ENCODE results near the gene SLC6A19. TPM values are rescaled to one million over a fixed set of nuclear protein-coding genes. Genes with fewer than 3 reads are reported as not detected.

SLC6A19 gene
- total and polyA plus RNA-seq, 2 of the 4 experiments (the other 2 are of a cell fraction): not detected

DNA sequence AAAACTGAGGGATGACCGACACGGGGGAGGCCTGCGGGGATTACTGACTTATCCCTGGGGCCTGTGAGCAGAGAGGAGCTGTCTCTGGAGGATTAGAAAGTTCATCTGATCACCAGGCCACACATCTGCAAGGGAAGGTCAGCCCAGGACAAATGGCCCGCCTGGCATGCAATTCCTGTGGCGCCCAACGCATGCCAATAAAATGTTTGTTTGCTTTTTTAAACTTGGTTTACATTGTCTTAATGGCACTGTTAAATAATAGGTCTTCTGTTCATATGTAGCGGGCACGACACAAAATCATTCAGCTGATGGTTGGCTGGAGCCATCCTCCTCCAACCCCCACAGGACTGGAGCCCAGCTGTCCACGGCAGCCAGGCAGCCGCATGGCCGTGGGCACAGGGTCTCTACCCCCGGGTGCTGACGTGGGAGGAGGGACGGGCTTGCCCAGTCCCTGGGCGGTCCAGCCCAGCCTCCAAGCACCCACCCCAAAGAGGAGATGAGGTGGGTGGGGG, 48.6 kb upstream of the SLC6A19 start:
- POLR2A ChIA-PET (ENCODE audit: unreplicated experiment): no interaction called here
- H3K79me1 ChIP-seq (ENCODE audit: low read depth in 1 of 2, low read length in 2 of 2): no peaks in the 10 kb centered on the region
- no peak overlapping the region for H4K91ac ChIP-seq (ENCODE audit: insufficient read depth, low read depth, low read length)
- in situ Hi-C loops (cut with MboI; ENCODE audit: low sequenced_read_pairs) (no loop called here), dilution Hi-C loops (cut with HindIII; ENCODE audit: low sequenced_read_pairs, unreplicated experiment) (no loop called here), intact Hi-C loops (cut with micrococcal nuclease) (no loop called here)
- WGBS, 2 experiments (ENCODE audit: extremely low coverage in 2 of 2, insufficient read length in 1 of 2): 0% methylated on average over 1 of the region's 15 CpGs; no CpG with 5 or more reads in 1 of the 2 experiments
- H3K14ac ChIP-seq (replicated peaks; ENCODE audit: low read depth, low read length): no peak overlapping the region
- H3K9me1 ChIP-seq (ENCODE audit: insufficient read depth, low read length): no peaks in the 10 kb centered on the region; the same call in 1 of the 2 replicates
- H3K27ac ChIP-seq (ENCODE audit: insufficient read depth, low read length): no peak overlapping the region
- no peak overlapping the region for H2AK9ac ChIP-seq (replicated peaks; ENCODE audit: low read depth, low read length, poor library complexity)
- H3K27me3 ChIP-seq (ENCODE audit: control insufficient read depth, insufficient read depth, low read length): peaks cover 63% of the 10 kb centered on the region
- no peak for DNase-seq
- CTCF ChIA-PET: no interaction called here
- H4K5ac ChIP-seq (ENCODE audit: low read depth, low read length): no peak overlapping the region
- H2BK20ac ChIP-seq (ENCODE audit: low read depth, low read length): no peak overlapping the region
- no peak overlapping the region for H3K56ac ChIP-seq (ENCODE audit: extremely low read depth, insufficient read depth, low read length)
- H3K4me1 ChIP-seq (ENCODE audit: control insufficient read depth, insufficient read depth, low read length): no peaks in the 10 kb centered on the region
- no peak overlapping the region for H3K4me2 ChIP-seq (ENCODE audit: low read depth, low read length)
- H4K20me1 ChIP-seq (ENCODE audit: insufficient read depth, low read length): no peaks in the 10 kb centered on the region; the same call in 1 of the 2 replicates
- H2AFZ ChIP-seq (replicated peaks; ENCODE audit: low read length, poor library complexity): no peak overlapping the region
- no peak overlapping the region for H4K8ac ChIP-seq (ENCODE audit: low read depth in 2 of 2, low read length in 2 of 2)
- H3K4ac ChIP-seq (ENCODE audit: low read depth, low read length): no peak overlapping the region
- peaks cover 6% of the 10 kb centered on the region; the same call in 1 of the 2 replicates for H3K9me3 ChIP-seq (ENCODE audit: control insufficient read depth, insufficient read depth, low read length)
- H2BK5ac ChIP-seq (ENCODE audit: low read depth, low read length, poor library complexity, severe bottlenecking): no peak overlapping the region
- H3K23ac ChIP-seq (ENCODE audit: low read depth, low read length): no peak overlapping the region
- H2BK120ac ChIP-seq (ENCODE audit: low read depth, low read length): no peak overlapping the region
- TF ChIP-seq MAZ (IDR thresholded peaks at IDR 0.05; ENCODE audit: borderline replicate concordance, low read depth, low read length) (no peak), MAFK (IDR thresholded peaks at IDR 0.05; ENCODE audit: low read depth, low read length) (no peak), NFE2L2 (IDR thresholded peaks at IDR 0.05; ENCODE audit: low read depth, low read length) (no peak), RFX5 (IDR thresholded peaks at IDR 0.05; ENCODE audit: low read depth, low read length) (no peak), FOS (IDR thresholded peaks at IDR 0.05; ENCODE audit: low read depth, low read length) (no peak), SMC3 (IDR thresholded peaks at IDR 0.05; ENCODE audit: low read depth, low read length) (no peak), MXI1 (IDR thresholded peaks at IDR 0.05; ENCODE audit: borderline replicate concordance, low read depth, low read length) (no peak), BHLHE40 (IDR thresholded peaks at IDR 0.05; ENCODE audit: low read depth, low read length) (no peak), CEBPB (IDR thresholded peaks at IDR 0.05; ENCODE audit: low read depth, low read length) (no peak), CHD1 (IDR thresholded peaks at IDR 0.05; ENCODE audit: low read depth, low read length) (no peak), RCOR1 (IDR thresholded peaks at IDR 0.05; ENCODE audit: insufficient replicate concordance, low read length) (no peak), RAD21 (IDR thresholded peaks at IDR 0.05; ENCODE audit: low read length) (no peak), POLR2A (IDR thresholded peaks at IDR 0.05; ENCODE audit: low read depth, low read length) (no peak)
- TF ChIP-seq, protein P1, sequence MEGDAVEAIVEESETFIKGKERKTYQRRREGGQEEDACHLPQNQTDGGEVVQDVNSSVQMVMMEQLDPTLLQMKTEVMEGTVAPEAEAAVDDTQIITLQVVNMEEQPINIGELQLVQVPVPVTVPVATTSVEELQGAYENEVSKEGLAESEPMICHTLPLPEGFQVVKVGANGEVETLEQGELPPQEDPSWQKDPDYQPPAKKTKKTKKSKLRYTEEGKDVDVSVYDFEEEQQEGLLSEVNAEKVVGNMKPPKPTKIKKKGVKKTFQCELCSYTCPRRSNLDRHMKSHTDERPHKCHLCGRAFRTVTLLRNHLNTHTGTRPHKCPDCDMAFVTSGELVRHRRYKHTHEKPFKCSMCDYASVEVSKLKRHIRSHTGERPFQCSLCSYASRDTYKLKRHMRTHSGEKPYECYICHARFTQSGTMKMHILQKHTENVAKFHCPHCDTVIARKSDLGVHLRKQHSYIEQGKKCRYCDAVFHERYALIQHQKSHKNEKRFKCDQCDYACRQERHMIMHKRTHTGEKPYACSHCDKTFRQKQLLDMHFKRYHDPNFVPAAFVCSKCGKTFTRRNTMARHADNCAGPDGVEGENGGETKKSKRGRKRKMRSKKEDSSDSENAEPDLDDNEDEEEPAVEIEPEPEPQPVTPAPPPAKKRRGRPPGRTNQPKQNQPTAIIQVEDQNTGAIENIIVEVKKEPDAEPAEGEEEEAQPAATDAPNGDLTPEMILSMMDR (conservative IDR thresholded peaks at IDR 0.05; ENCODE audit: low read depth, low read length): no peak
- TF ChIP-seq, protein P2, sequence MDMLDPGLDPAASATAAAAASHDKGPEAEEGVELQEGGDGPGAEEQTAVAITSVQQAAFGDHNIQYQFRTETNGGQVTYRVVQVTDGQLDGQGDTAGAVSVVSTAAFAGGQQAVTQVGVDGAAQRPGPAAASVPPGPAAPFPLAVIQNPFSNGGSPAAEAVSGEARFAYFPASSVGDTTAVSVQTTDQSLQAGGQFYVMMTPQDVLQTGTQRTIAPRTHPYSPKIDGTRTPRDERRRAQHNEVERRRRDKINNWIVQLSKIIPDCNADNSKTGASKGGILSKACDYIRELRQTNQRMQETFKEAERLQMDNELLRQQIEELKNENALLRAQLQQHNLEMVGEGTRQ (IDR thresholded peaks at IDR 0.05; ENCODE audit: low read depth, low read length): no peak
- TF ChIP-seq, protein P3, sequence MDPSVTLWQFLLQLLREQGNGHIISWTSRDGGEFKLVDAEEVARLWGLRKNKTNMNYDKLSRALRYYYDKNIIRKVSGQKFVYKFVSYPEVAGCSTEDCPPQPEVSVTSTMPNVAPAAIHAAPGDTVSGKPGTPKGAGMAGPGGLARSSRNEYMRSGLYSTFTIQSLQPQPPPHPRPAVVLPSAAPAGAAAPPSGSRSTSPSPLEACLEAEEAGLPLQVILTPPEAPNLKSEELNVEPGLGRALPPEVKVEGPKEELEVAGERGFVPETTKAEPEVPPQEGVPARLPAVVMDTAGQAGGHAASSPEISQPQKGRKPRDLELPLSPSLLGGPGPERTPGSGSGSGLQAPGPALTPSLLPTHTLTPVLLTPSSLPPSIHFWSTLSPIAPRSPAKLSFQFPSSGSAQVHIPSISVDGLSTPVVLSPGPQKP (IDR thresholded peaks at IDR 0.05; ENCODE audit: borderline replicate concordance, low read depth, low read length): no peak
- H3K36me3 ChIP-seq (ENCODE audit: control insufficient read depth, insufficient read depth, low read length): no peaks in the 10 kb centered on the region
- H2BK15ac ChIP-seq (ENCODE audit: low read depth, low read length): no peak overlapping the region
- no peak overlapping the region for H3K9ac ChIP-seq (ENCODE audit: low read depth, low read length)
- BruUV-seq (replicated peaks): no TSS peak
- H3K4me3 ChIP-seq (ENCODE audit: insufficient read depth, low read depth, low read length): no peak overlapping the region
- no peak for ATAC-seq (ENCODE audit: low read depth)
- no peak overlapping the region for H3K18ac ChIP-seq (ENCODE audit: low read depth, low read length)
- no peak overlapping the region for H2AK5ac ChIP-seq (ENCODE audit: low read depth, low read length)

Data from IMR-90 (cell line).